ENCODE measurements around the gene CCL20.
"Not testable (repeated sequence)": the region's sequence is repeated elsewhere in the genome, so short reads cannot be mapped to it uniquely, and the experiment has no call there.

Gene CCL20

DNA sequence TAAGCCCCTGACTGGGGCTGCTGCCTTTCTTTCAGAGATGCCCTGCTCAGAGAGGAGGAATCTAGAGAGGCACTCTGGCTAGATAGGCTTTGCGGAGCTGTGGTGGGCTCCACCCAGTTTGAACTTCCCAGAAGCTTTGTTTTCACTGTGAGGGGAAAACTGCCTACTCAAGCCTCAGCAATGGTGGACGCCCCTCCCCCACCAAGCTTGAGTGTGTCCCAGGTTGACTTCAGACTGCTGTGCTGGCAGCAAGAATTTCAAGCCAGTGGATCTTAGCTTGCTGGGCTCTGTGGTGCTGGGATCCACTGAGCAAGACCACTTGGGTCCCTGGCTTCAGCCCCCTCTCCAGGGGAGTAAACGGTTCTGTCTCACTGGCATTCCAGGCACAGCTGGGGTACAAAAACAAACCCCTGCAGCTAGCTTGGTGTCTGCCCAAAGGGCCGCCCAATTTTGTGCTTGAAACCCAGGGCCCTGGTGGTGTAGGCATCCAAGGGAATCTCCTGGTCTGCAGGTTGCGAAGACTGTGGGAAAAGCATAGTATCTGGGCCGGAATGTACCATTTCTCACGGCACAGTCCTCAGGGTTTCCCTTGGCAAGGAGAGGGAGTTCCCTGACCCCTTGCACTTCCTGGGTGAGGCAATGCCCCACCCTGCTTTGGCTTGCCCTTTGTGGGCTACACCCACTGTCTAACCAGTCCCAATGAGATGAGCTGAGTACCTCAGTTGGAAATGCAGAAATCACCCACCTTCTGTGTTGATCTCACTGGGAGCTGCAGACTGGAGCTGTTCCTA lies 25.9 kb downstream of the CCL20 start:
- not testable (repeated sequence) for DNase-seq

DNA sequence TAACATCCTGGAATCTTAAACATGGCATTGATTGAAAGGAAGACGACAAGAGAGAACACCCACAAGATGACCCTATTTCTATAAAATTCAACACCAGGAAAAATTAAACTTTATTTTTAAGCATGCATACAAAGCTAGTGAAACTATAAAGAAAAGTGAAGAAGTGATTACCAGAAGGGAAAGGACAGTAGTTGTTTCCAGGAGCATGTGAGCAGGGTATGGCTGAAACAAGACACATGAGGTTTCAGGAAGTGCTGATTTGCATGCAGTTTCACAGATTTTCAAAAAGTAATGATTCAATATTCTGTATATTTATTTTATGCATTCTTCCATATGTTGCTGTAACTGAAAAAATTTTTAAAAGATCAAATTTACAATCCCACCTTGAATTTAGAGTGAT lies 33.2 kb downstream of the CCL20 start:
- no peak for DNase-seq

DNA sequence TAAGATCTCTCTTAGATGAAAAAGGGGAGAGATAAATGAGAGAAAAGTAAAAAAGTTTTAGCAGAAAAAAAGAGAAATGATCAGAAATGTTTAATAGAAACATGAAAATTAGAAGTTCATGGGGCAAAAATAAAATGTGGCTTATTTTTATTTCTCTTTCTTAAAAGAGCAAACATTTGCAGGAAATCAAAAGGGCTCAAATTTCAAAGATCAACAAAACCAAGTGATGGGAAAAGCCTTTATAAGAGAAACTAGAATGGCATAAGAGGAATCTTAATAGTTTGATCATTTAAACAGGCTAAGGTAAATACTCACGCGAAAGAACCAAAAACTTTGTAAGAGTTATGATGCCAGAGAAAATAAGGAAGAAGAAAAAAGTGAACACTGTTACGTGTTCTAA lies 34.5 kb downstream of the CCL20 start:
- DNase-seq, result no peak

- DNase-seq, result no peak
Measured at GRCh38 chr2:227848586-227848985, 34.9 kb downstream of the CCL20 start.

- DNase-seq, result no peak
Measured at GRCh38 chr2:227849906-227850305, 36.3 kb downstream of the CCL20 start.

DNA sequence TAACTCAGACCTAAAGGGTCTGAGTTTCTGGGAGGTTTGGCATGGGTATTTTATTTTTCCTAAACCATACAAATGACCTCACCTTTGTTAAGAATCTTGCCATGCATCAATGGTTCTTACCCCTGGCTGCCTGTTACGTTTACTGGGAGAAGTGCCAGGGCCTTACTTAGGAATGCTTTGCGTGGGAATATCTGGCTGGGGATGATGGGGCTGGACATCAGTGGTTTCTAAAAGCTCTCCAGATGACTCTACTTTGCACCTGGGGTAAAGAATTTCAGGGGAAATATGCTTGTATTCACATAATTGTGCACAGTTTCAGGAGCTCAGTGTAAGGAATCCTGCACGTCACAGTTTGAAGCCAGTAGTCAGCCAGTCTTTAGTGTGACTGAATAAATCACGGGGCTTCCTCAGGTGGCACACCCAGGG lies 39.6 kb downstream of the CCL20 start:
- DNase-seq, result no peak

- DNase-seq, result no peak
Measured at GRCh38 chr2:227853765-227854271, 40.2 kb downstream of the CCL20 start.

GRCh38 chr2:227855440-227855839 lies 41.8 kb downstream of the CCL20 start:
- DNase-seq, result no peak

DNA sequence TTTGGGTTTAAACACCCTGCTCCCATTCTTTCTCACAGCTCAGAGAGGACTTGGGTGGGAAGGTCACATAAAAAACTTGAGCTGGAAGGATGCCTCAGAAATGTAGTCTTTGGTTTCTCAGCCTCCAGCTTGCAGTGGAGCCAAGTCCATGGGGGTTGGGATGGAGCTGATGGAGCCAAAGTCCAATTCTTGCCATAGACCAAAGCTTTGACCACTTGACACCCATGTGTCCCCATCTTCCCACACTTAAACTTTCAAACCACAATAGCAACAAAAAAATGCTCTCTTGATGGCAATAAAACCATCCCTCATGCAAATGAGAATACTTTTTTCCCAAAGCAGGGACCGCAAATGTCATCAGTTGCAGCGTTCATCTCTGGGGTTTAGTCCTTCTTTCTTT lies 43.1 kb downstream of the CCL20 start:
- DNase-seq, result no peak

DNA sequence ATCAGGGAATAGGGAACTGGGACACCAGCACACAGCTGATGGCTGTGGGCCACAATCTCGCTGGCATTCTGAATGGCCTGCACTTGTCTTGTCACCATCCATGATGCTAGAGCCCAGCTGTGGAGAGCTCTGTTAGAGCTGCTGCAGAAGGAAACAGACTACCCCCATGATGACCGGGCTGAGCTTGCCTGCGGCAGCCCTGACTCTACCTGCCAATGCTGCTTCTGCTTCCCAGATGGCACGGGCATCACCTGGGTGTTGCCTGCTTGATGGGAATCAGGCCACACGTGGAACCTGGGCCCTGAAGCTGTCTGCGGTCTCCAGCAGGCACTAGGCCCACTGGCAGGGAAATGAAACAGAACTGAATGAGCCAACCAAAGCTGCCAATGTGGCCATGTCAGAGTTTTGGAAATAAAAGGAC lies 46.6 kb downstream of the CCL20 start:
- no peak for DNase-seq

DNA sequence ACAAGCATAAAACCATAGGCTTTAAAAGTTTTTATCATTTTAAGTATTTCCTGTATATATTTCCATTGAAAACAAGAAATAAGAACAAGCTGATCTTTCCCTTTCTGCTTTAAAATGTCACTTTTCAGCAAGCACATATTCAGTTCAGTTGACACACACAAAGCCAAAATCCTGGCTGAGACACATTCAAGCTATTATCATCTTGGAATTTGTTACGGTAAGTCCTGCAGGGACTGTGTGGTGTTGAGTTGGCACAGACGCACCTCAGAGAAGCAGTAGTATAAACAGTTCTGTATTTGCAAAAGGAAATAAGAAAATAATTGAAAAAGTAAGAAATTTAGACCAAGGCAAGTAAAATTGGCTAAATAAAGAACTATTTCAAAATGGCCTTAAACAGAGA lies 47.4 kb downstream of the CCL20 start:
- no peak for DNase-seq

GRCh38 chr2:227862227-227862740 lies 48.6 kb downstream of the CCL20 start:
- peak; percentile 4 to 22 for DNase-seq

DNA sequence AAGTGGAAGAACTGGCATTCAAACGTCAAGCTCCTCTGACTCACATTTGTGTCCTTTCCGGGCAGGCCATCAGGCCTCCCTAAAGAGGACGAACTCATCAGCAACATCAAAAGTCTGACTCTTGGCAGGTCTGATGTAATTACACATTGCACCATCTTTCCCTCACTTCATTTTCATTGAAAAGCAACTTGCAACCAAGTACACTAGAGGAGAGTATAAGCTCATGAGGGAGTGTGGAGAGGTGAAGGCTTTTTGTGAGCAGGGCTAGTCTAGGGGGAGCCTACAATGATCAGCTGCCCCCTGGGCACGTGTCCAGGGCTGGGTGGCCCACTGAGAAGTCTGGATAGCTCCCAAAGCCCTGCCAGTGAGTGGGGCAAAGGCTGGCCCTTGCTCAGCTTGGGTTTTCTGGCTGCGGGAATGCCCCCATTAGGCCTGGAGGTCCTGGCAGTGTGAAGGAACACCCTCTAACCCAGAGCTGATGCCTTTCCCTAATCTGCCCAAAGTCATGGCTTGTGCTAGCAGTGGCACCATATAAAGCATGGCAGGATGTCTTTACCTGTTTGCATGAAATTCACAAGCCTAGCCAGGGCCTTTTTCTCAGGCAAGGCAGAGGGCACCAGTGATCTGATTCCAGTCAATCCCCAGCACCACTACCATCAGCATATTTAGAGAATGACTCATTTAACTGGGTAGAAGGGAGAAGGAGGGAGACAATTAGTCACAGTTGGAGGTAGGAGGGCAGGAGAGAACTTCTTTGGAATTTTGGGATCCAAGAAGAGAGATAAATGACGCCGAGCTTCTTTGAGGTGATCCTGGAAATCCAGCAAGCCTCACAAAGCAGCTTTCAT lies 49.3 kb downstream of the CCL20 start:
- no peak for DNase-seq

DNA sequence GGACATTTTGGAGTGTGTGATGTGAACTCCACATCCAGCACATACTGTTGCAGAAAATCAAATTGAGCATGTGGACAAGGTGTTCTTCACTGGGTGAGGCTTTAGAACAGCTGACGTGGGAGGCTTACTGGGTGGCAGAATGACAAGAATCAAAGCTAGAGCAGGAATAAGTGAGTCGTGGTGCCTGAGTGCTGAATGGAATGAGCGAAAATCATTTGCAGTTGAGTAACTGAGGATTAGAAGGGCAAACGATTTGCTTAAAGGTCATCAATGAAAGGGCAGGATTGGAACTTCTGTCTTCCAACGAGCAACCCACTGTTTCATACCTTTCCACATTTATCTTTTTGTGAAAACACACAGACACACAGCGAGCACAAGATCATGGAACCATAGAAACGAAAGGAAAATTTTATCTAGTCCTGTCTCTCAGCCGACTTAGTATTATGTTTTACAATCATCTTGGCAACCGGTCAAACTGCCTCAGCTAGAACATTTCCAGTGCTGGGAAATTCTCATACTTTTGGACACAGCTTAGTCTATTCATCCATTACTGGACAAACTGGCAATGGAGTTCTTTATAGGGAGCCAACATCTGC lies 50.6 kb downstream of the CCL20 start:
- DNase-seq, result no peak

DNA sequence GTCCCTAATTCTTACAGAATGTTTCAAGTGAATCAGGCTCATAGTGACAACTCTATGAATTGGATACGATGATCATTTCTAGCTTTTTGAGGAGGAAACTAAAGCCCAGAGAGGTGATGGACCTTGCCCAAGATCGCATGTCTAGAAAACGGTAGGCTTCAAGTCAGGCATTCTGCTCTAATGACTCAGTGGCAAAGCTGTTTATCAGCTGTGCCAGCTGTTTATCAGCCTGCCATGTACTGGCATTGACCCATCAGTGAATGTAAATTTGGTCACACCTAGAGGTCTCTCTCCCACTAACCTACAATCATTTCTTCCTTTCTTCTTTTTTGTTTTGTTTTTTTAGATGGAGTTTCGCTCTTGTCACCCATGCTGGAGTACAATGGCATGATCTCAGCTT lies 51.6 kb downstream of the CCL20 start:
- no peak for DNase-seq
